HepG2 (cell line): Measurements from ENCODE around the gene SLC25A10. TPM values are rescaled to one million over a fixed set of nuclear protein-coding genes. Genes with fewer than 3 reads are reported as not detected.

Experiments used
- BORCS8-MEF2B ChIP-seq: sonication (generic); formaldehyde crosslinking; IDR thresholded peaks from 2 replicates; pipeline ENCODE4 v1.8.0; 2022; ENCODE audit warnings: mild to moderate bottlenecking, missing genetic modification reagents
- CSRNP2 ChIP-seq: sonication (generic); formaldehyde crosslinking; conservative IDR thresholded peaks from 2 replicates; pipeline ENCODE4 v1.8.0; 2022; ENCODE audit warnings: low read depth, missing genetic modification reagents
- DRAP1 ChIP-seq: IDR thresholded peaks from 2 replicates; pipeline ENCODE4 v1.6.1; 2016; ENCODE audit warnings: missing genetic modification reagents, missing compliant biosample characterization
- ETS1 ChIP-seq: sonication (generic); formaldehyde crosslinking; IDR thresholded peaks from 2 replicates; pipeline ENCODE4 v1.4.0; 2020; ENCODE audit warnings: missing genetic modification reagents
- IRX3 ChIP-seq: sonication (generic); formaldehyde crosslinking; IDR thresholded peaks from 2 replicates; pipeline ENCODE4 v1.8.1; 2023; ENCODE audit warnings: mild to moderate bottlenecking, low read depth, missing genetic modification reagents, borderline replicate concordance
- KMT2B ChIP-seq: IDR thresholded peaks from 2 replicates; pipeline ENCODE4 v1.6.1; 2016; ENCODE audit warnings: missing genetic modification reagents, missing compliant biosample characterization
- MXD4 ChIP-seq: IDR thresholded peaks from 2 replicates; pipeline ENCODE4 v1.6.1; 2016; ENCODE audit warnings: mild to moderate bottlenecking, missing biosample characterization, missing genetic modification reagents
- PBX2 ChIP-seq: IDR thresholded peaks from 2 replicates; pipeline ENCODE4 v1.6.1; 2016; ENCODE audit warnings: control low read depth
- RXRA ChIP-seq: sonication (generic); formaldehyde crosslinking; IDR thresholded peaks from 2 replicates; pipeline ENCODE4 v1.5.1; 2020; ENCODE audit warnings: missing genetic modification reagents
- SMC3 ChIP-seq: IDR thresholded peaks from 2 replicates; pipeline ENCODE4 v1.6.1; 2011; ENCODE audit warnings: low read length, improper control_type of control experiment
- ZBTB2 ChIP-seq: sonication (generic); formaldehyde crosslinking; IDR thresholded peaks from 2 replicates; pipeline ENCODE4 v1.8.0; 2022; ENCODE audit warnings: low read depth, missing genetic modification reagents
- ZMYM3 ChIP-seq: sonication (generic); formaldehyde crosslinking; IDR thresholded peaks from 2 replicates; pipeline ENCODE4 v1.5.1; 2020; ENCODE audit warnings: mild to moderate bottlenecking, missing genetic modification reagents
- ZNF232 ChIP-seq: sonication (generic); formaldehyde crosslinking; IDR thresholded peaks from 2 replicates; pipeline ENCODE4 v1.4.0; 2020; ENCODE audit warnings: missing genetic modification reagents, borderline replicate concordance
- ZNF275 ChIP-seq: sonication (generic); formaldehyde crosslinking; IDR thresholded peaks from 2 replicates; pipeline ENCODE4 v1.8.0; 2022; ENCODE audit warnings: missing genetic modification reagents, mild to moderate bottlenecking, inconsistent platforms, borderline replicate concordance
- ZNF331 ChIP-seq: sonication (generic); formaldehyde crosslinking; IDR thresholded peaks from 2 replicates; pipeline ENCODE4 v1.4.0; 2020; ENCODE audit warnings: missing genetic modification reagents
- ZNF550 ChIP-seq: sonication (generic); formaldehyde crosslinking; IDR thresholded peaks from 2 replicates; pipeline ENCODE4 v1.4.0; 2020; ENCODE audit warnings: mild to moderate bottlenecking, missing genetic modification reagents, borderline replicate concordance
- ZNF768 ChIP-seq: sonication (generic); formaldehyde crosslinking; IDR thresholded peaks from 2 replicates; pipeline ENCODE4 v1.4.0; 2020; ENCODE audit warnings: missing genetic modification reagents
- ZNF781 ChIP-seq: sonication (generic); formaldehyde crosslinking; IDR thresholded peaks from 2 replicates; pipeline ENCODE4 v1.5.1; 2020; ENCODE audit warnings: borderline replicate concordance, mild to moderate bottlenecking, missing genetic modification reagents; ENCODE audit errors: not compliant biosample characterization
- polyA plus RNA-seq, 8 experiments: library from polyadenylated mRNA; depleted of rRNA in 3 of 8; stranded (reverse) in 7 of 8; unstranded in 1 of 8; fragments of >200 nt; fragmentation: Illumina TruSeq in 4 of 8; extraction: Trizol in 4 of 8; gene quantifications; 2 replicates each; pipeline versions ENCODE4 v1.2.1 to v1.2.3, GENCODE V29; 2011 to 2016; ENCODE audit warnings: low read depth in 4 of 8, missing spikeins in 1 of 8, mixed read lengths in 1 of 8; ENCODE audit not compliant: insufficient read depth in 1 of 8
- total RNA-seq, 5 experiments: library from RNA; depleted of rRNA; stranded (reverse); fragments of >200 nt; fragmentation: Illumina TruSeq; extraction: Trizol; gene quantifications; 2 replicates each; pipeline ENCODE4 v1.2.3, GENCODE V29; 2016; ENCODE audit warnings: low read depth in 1 of 5

SLC25A10 gene
- total and polyA plus RNA-seq, 2 of the 13 experiments (the other 11 are each of a cell fraction or from before 2014, with no cell fraction given): 46.5 to 140 TPM

- no peak for TF ChIP-seq ETS1 (CRISPR knock-in tag)
- TF ChIP-seq PBX2 (CRISPR knock-in tag): no peak
- TF ChIP-seq SMC3: peak; percentile 69; the same call in 1 of the 2 replicates
- TF ChIP-seq MXD4 (CRISPR knock-in tag): 0 out of 2 replicates have a peak, but pooled peaks have one; percentile 55
- no peak for TF ChIP-seq IRX3 (CRISPR knock-in tag)
- peak; percentile 26; the same call in 1 of the 2 replicates for TF ChIP-seq ZMYM3
- peak; percentile 85 for TF ChIP-seq ZNF781 (CRISPR knock-in tag)
- TF ChIP-seq ZNF232: peak; percentile 29; the same call in 1 of the 2 replicates
- TF ChIP-seq DRAP1 (CRISPR knock-in tag): 0 out of 2 replicates have a peak, but pooled peaks have one; percentile 27
- TF ChIP-seq CSRNP2 (CRISPR knock-in tag): no peak
- TF ChIP-seq ZNF331 (CRISPR knock-in tag): peak; percentile 66; the same call in 1 of the 2 replicates
- no peak for TF ChIP-seq BORCS8-MEF2B (CRISPR knock-in tag)
- peak; percentile 43; the same call in 1 of the 2 replicates for TF ChIP-seq KMT2B
- TF ChIP-seq ZNF550 (CRISPR knock-in tag): 0 out of 2 replicates have a peak, but pooled peaks have one; percentile 51
- TF ChIP-seq ZBTB2 (CRISPR knock-in tag): no peak
- TF ChIP-seq ZNF275 (CRISPR knock-in tag): no peak
- peak; percentile 48; the same call in 1 of the 2 replicates for TF ChIP-seq RXRA
- peak; percentile 73; the same call in 1 of the 2 replicates for TF ChIP-seq ZNF768 (CRISPR knock-in tag)
Measured at GRCh38 chr17:81733507-81734404, 21.7 kb downstream of the SLC25A10 start (continued).
